Nephron progenitor cell (in vitro differentiated cells): Measurements from ENCODE around the gene VPS26C.
"Not testable (repeated sequence)": the region's sequence is repeated elsewhere in the genome, so short reads cannot be mapped to it uniquely, and the experiment has no call there.

ENCODE experiments used
- DNase-seq: peaks from one replicate; pipeline ENCODE4 v3.0.0; 2021
- H3K27ac Mint-ChIP-seq: 2 replicates; pipeline ENCODE4 v1.8.0; 2021; ENCODE audit warnings: mild to moderate bottlenecking, moderate library complexity, mixed read lengths
- H3K27me3 Mint-ChIP-seq: 2 replicates; pipeline ENCODE4 v1.8.0; 2021; ENCODE audit warnings: mild to moderate bottlenecking, low read depth, mixed read lengths; ENCODE audit not compliant: poor library complexity
- H3K36me3 Mint-ChIP-seq: 2 replicates; pipeline ENCODE4 v1.8.0; 2021; ENCODE audit warnings: low read depth, mixed read lengths
- H3K4me1 Mint-ChIP-seq: 2 replicates; pipeline ENCODE4 v1.8.0; 2021; ENCODE audit warnings: mixed read lengths
- H3K4me3 Mint-ChIP-seq: 2 replicates; pipeline ENCODE4 v1.8.0; 2021; ENCODE audit warnings: mild to moderate bottlenecking, moderate library complexity, mixed read lengths
- H3K9me3 Mint-ChIP-seq: 2 replicates; pipeline ENCODE4 v1.8.0; 2021; ENCODE audit warnings: mild to moderate bottlenecking, moderate library complexity, mixed read lengths
- CTCF ChIP-seq: fragments of 200-600 bp; sonication (generic); IDR thresholded peaks from 2 replicates; pipeline ENCODE4 v1.5.0; 2021; ENCODE audit warnings: antibody characterized with exemption

The VPS26C gene

GRCh38 chr21:37267269-37268185 is at the start of gene VPS26C:
TSS of gene VPS26C (minus strand) at chr21:37267334. CDS start at chr21:37267294, 40 bp downstream.
- Mint-ChIP-seq H3K27ac (peak within 1 kb of the TSS; percentile 99), H3K4me1 (peaks cover 50% of the 10 kb centered on the region), H3K36me3 (peaks cover 16% of the 10 kb centered on the region), H3K9me3 (no peaks in the 10 kb centered on the region), H3K27me3 (no peaks in the 10 kb centered on the region), H3K4me3 (peak within 1 kb of the TSS; percentile 92)
- no peak for TF ChIP-seq CTCF
- peak; percentile 97 for DNase-seq

DNA sequence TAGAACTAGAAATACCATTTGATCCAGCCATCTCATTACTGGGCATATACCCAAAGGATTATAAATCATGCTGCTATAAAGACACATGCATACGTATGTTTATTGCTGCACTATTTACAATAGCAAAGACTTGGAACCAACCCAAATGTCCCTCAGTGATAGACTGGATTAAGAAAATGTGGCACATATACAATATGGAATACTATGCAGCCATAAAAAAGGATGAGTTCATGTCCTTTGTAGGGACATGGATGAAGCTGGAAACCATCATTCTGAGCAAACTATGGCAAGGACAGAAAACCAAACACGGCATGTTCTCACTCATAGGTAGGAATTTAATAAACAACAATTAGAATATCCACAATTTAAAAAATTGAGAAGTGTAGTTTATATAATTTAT is 48.9 kb upstream of the VPS26C start:
- DNase-seq, H3K4me3 Mint-ChIP-seq, H3K4me1 Mint-ChIP-seq: not testable (repeated sequence)

DNA sequence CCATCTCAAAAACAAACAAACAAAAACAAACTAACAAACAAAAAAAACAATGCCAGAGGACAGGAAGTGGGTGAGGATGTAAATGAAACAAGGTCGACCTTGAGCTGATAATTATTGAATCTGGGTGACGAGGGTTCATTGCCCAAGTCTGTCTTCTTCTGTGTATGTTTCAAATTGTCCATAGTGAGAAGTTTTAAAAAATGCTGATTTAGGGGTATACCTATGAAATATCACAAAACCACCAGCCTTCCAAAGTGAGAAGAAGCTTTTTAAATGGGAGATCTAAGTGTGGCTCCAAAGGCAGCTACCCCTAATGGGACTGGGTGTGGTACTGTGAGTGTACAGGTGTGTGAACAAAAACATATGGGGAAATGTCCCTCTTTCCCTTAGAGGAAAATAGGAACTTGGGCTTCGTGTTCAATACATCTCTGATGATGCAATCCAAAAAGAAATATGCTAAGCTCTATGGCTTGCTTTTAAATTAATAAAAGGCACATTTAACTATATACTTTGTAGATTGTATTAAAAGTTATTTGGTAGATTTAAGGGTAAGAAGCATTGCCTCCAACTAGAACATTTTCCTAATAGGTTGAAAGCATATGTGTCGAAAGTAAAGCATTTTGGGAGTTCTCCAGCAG is 33.1 kb upstream of the VPS26C start:
- H3K4me3 Mint-ChIP-seq: no peak overlapping the region
- no peak for TF ChIP-seq CTCF
- H3K9me3 Mint-ChIP-seq: no peaks in the 10 kb centered on the region
- no peak overlapping the region for H3K27ac Mint-ChIP-seq
- DNase-seq: no peak
- H3K4me1 Mint-ChIP-seq: peaks cover 6% of the 10 kb centered on the region
- H3K36me3 Mint-ChIP-seq: no peaks in the 10 kb centered on the region
- H3K27me3 Mint-ChIP-seq: peaks cover 13% of the 10 kb centered on the region

More for the DNA sequence above, 48.9 kb upstream of the VPS26C start:
- H3K27ac Mint-ChIP-seq, H3K36me3 Mint-ChIP-seq, H3K27me3 Mint-ChIP-seq: not testable (repeated sequence)
- H3K9me3 Mint-ChIP-seq: peaks cover 63% of the 10 kb centered on the region

GRCh38 chr21:37297364-37297763 is 30.2 kb upstream of the VPS26C start:
- Mint-ChIP-seq H3K27ac (no peak overlapping the region), H3K4me1 (peaks cover 17% of the 10 kb centered on the region), H3K9me3 (no peaks in the 10 kb centered on the region), H3K4me3 (no peak overlapping the region), H3K27me3 (peaks cover 13% of the 10 kb centered on the region), H3K36me3 (no peaks in the 10 kb centered on the region)
- no peak for TF ChIP-seq CTCF
- no peak for DNase-seq

DNA sequence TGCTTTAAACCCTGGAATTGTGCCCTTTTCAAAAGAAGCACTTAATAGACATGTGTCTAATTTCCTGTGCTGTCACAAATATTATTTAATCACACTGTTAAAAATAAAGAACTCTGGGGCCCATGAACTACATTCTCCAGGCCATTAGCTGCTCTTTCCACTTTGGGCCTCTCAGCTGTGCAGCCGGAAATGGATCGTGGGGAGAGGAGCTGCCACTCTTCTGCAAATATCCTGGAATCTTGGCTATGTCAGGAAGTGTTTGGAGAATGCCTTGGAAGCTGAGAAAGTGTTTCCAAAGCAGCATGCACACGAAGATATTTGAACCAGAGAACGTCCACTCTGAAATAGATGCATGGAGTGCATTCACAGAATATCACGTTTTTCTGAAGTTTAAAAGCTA is 27.5 kb upstream of the VPS26C start:
- no peak for TF ChIP-seq CTCF
- Mint-ChIP-seq H3K36me3 (no peaks in the 10 kb centered on the region), H3K4me3 (no peak overlapping the region), H3K27ac (no peak overlapping the region), H3K27me3 (peaks cover 14% of the 10 kb centered on the region), H3K9me3 (no peaks in the 10 kb centered on the region), H3K4me1 (peaks cover 17% of the 10 kb centered on the region)
- no peak for DNase-seq

DNA sequence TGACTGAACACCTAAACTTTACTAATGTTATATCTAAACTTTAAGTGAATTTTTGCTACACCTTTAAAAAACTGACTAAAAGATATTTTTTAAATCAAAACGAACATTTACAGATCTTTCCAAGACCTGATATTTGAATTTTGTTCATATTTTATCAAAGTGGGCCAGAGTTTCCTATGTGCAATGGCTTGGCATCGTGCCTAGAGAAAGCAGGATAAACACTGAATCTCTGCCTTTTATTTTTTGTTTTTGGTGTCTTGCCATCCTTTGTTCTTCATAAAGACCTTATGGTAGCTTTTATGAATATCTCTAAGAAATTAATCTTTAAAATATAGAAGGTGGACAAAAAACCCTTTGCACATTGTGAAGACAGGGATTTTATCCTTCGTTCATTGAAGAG is 25.8 kb upstream of the VPS26C start:
- H3K9me3 Mint-ChIP-seq: no peaks in the 10 kb centered on the region
- H3K36me3 Mint-ChIP-seq: no peaks in the 10 kb centered on the region
- TF ChIP-seq CTCF: no peak
- H3K27me3 Mint-ChIP-seq: peaks cover 15% of the 10 kb centered on the region
- no peak overlapping the region for H3K27ac Mint-ChIP-seq
- H3K4me3 Mint-ChIP-seq: no peak overlapping the region
- DNase-seq: no peak
- peaks cover 11% of the 10 kb centered on the region for H3K4me1 Mint-ChIP-seq
